OCI-LY1 (cell line): ENCODE data around the gene DHFR.

ENCODE experiments used
- H2AFZ ChIP-seq: fragments of 200-600 bp; sonication (generic), shearing (Covaris generic); 2 replicates; pipeline ENCODE4 v1.6.0; 2014; ENCODE audit warnings: antibody characterized with exemption, mild to moderate bottlenecking, low read length
- H3F3A ChIP-seq: fragments of 200-600 bp; sonication (generic), shearing (Covaris generic); 2 replicates; pipeline ENCODE4 v1.6.0; 2014; ENCODE audit warnings: mild to moderate bottlenecking, antibody characterized with exemption, low read length, moderate library complexity; ENCODE audit not compliant: insufficient read depth
- H3K27ac ChIP-seq: fragments of 200-600 bp; sonication (generic); 2 replicates; pipeline ENCODE4 v1.5.1; 2014; ENCODE audit warnings: low read length, mixed run types, mild to moderate bottlenecking, low read depth; ENCODE audit not compliant: poor library complexity, severe bottlenecking
- H3K27me3 ChIP-seq: fragments of 200-600 bp; sonication (generic); 2 replicates; pipeline ENCODE4 v1.6.0; 2014; ENCODE audit warnings: antibody characterized with exemption, mild to moderate bottlenecking, low read length, moderate library complexity; ENCODE audit not compliant: insufficient read depth
- H3K36me3 ChIP-seq: fragments of 200-600 bp; sonication (generic); 2 replicates; pipeline ENCODE4 v1.6.1; 2014; ENCODE audit warnings: mild to moderate bottlenecking, antibody characterized with exemption, low read length, moderate library complexity, mixed read lengths; ENCODE audit not compliant: insufficient read depth
- H3K4me1 ChIP-seq: fragments of 200-600 bp; sonication (generic); 2 replicates; pipeline ENCODE4 v1.5.1; 2014; ENCODE audit warnings: mild to moderate bottlenecking, low read length, moderate library complexity; ENCODE audit not compliant: insufficient read depth, severe bottlenecking
- H3K4me2 ChIP-seq: fragments of 200-600 bp; sonication (generic), shearing (Covaris generic); 2 replicates; pipeline ENCODE4 v1.6.1; 2014; ENCODE audit warnings: low read length
- H3K4me3 ChIP-seq: fragments of 200-600 bp; sonication (generic); 2 replicates; pipeline ENCODE4 v1.5.1; 2014; ENCODE audit warnings: low read length, low read depth, mild to moderate bottlenecking, mixed read lengths; ENCODE audit not compliant: poor library complexity, severe bottlenecking
- H3K79me2 ChIP-seq: fragments of 200-600 bp; shearing (Covaris generic); 2 replicates; pipeline ENCODE4 v1.6.1; 2016; ENCODE audit warnings: mixed run types, low read length, mixed read lengths; ENCODE audit not compliant: insufficient read depth
- H3K9ac ChIP-seq: fragments of 200-600 bp; sonication (generic), shearing (Covaris generic); 2 replicates; pipeline ENCODE4 v1.6.1; 2014; ENCODE audit warnings: mild to moderate bottlenecking, low read length, mixed read lengths
- H3K9me2 ChIP-seq: fragments of 200-600 bp; sonication (generic), shearing (Covaris generic); 2 replicates; pipeline ENCODE4 v1.6.1; 2014; ENCODE audit warnings: low read depth, mild to moderate bottlenecking, low read length, mixed read lengths
- H3K9me3 ChIP-seq: fragments of 200-600 bp; shearing (Covaris generic); 2 replicates; pipeline ENCODE4 v1.6.1; 2014; ENCODE audit warnings: low read length, mixed read lengths
- H4K20me1 ChIP-seq: fragments of 200-600 bp; sonication (generic), shearing (Covaris generic); 2 replicates; pipeline ENCODE4 v1.6.0; 2016; ENCODE audit warnings: mild to moderate bottlenecking, low read length; ENCODE audit not compliant: insufficient read depth
- EZH2 ChIP-seq: fragments of 200-600 bp; sonication (generic), shearing (Covaris generic); IDR thresholded peaks from 2 replicates; pipeline ENCODE4 v1.8.0; 2017; ENCODE audit warnings: borderline replicate concordance, mixed run types, mild to moderate bottlenecking, antibody characterized with exemption, low read length, moderate library complexity, mixed read lengths
- TF ChIP-seq, protein P1 (sequence below): fragments of 200-600 bp; sonication (generic), shearing (Covaris generic); IDR thresholded peaks from 2 replicates; pipeline ENCODE4 v1.5.1; 2017; ENCODE audit warnings: mild to moderate bottlenecking, antibody characterized with exemption, low read length, moderate library complexity, mixed read lengths

The DHFR gene

DNA sequence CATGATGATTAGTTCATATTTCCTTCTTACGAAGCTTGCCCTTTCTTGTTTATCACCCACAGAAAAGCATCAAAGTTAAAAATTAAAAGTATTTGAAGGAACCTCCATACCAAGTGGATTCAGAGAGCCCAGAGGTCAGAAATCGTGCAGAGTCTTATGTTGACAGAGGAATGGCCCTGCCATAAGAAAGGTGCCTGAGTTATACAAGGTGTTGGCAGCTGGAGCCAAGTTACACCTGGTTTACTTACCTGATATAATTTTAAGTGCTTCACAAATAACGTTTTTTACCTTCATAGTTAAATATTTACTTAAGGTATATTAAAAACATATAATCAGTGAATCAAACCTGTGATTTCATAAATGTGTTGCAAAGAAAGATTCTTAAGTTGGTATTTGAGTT is 42.3 kb upstream of the DHFR start:
- Histone ChIP-seq H3F3A (no peaks in the 10 kb centered on the region), H3K79me2 (no peaks in the 10 kb centered on the region; the same call in 1 of the 2 replicates), H3K9ac (no peak overlapping the region), H3K9me2 (no peaks in the 10 kb centered on the region), H3K4me1 (no peaks in the 10 kb centered on the region), H3K36me3 (no peaks in the 10 kb centered on the region; the same call in 1 of the 2 replicates), H3K27me3 (no peaks in the 10 kb centered on the region), H4K20me1 (no peaks in the 10 kb centered on the region), H3K4me3 (no peak overlapping the region), H3K9me3 (no peaks in the 10 kb centered on the region), H3K27ac (no peak overlapping the region), H3K4me2 (no peak overlapping the region), H2AFZ (no peak overlapping the region)
- no peak for TF ChIP-seq EZH2
- TF ChIP-seq, protein P1, sequence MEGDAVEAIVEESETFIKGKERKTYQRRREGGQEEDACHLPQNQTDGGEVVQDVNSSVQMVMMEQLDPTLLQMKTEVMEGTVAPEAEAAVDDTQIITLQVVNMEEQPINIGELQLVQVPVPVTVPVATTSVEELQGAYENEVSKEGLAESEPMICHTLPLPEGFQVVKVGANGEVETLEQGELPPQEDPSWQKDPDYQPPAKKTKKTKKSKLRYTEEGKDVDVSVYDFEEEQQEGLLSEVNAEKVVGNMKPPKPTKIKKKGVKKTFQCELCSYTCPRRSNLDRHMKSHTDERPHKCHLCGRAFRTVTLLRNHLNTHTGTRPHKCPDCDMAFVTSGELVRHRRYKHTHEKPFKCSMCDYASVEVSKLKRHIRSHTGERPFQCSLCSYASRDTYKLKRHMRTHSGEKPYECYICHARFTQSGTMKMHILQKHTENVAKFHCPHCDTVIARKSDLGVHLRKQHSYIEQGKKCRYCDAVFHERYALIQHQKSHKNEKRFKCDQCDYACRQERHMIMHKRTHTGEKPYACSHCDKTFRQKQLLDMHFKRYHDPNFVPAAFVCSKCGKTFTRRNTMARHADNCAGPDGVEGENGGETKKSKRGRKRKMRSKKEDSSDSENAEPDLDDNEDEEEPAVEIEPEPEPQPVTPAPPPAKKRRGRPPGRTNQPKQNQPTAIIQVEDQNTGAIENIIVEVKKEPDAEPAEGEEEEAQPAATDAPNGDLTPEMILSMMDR, result no peak

DNA sequence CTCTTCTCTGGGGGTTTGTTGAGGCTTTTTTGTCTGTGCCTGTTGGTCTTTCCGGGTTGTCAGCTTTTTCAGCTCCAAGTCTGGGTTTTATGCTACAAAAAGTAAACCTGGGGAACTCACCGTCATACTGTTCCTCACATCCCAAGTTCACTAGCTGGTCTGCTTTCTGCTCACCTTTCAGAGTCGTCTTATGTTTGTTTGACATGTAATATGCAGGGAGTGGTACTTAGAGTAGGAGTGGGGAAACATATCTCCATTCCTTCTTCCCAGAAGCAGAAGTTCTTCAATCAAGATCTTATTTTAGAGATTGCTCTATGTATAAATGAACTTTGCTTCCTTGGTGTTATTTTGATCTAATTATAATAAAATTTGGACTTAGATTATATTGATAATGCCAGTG is 41.7 kb upstream of the DHFR start:
- Histone ChIP-seq H3K79me2 (no peaks in the 10 kb centered on the region; the same call in 1 of the 2 replicates), H3F3A (no peaks in the 10 kb centered on the region), H3K4me3 (no peak overlapping the region), H3K27me3 (no peaks in the 10 kb centered on the region), H3K27ac (no peak overlapping the region), H2AFZ (no peak overlapping the region), H3K9me3 (no peaks in the 10 kb centered on the region), H3K4me2 (no peak overlapping the region), H3K9ac (no peak overlapping the region), H3K9me2 (no peaks in the 10 kb centered on the region), H4K20me1 (no peaks in the 10 kb centered on the region), H3K4me1 (no peaks in the 10 kb centered on the region), H3K36me3 (no peaks in the 10 kb centered on the region; the same call in 1 of the 2 replicates)
- TF ChIP-seq, protein P1, result no peak
- no peak for TF ChIP-seq EZH2

DNA sequence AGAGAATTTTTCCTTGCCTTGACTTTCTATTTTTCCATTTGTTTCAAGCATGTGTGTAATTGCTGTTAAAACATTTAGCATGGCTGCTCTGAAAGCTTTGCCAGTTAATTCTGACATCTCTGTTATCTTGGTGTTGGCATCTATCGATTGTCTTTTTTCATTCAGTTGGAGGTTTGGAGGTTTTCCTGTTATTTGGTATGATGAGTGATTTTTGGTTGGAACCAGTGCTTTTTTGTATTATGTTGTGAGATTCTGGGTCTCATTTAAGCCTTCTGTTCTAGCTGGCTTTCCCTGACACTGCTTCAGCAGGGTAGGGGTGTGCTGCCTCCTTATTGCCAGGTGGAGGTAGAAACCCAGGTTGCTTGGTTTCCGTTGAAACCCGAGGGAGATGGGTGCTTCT is 40.9 kb upstream of the DHFR start:
- no peak overlapping the region for H3K27ac ChIP-seq
- no peak overlapping the region for H3K4me3 ChIP-seq
- no peaks in the 10 kb centered on the region for H3K4me1 ChIP-seq
- no peak for TF ChIP-seq EZH2
- TF ChIP-seq, protein P1, result no peak
- H3F3A ChIP-seq, result no peaks in the 10 kb centered on the region
- H3K9ac ChIP-seq, result no peak overlapping the region
- no peaks in the 10 kb centered on the region for H3K27me3 ChIP-seq
- H3K36me3 ChIP-seq, result no peaks in the 10 kb centered on the region
- no peaks in the 10 kb centered on the region for H3K9me3 ChIP-seq
- no peak overlapping the region for H2AFZ ChIP-seq
- H3K9me2 ChIP-seq, result no peaks in the 10 kb centered on the region
- H3K79me2 ChIP-seq, result no peaks in the 10 kb centered on the region; the same call in 1 of the 2 replicates
- no peaks in the 10 kb centered on the region for H4K20me1 ChIP-seq
- no peak overlapping the region for H3K4me2 ChIP-seq
